GM12892 (cell line): Measurements from ENCODE around the gene TLE2.

Source experiments
- POLR2A ChIP-seq: IDR thresholded peaks from 2 replicates; pipeline ENCODE4 v1.6.1; 2011; ENCODE audit warnings: low read depth, low read length, control low read depth
- POLR2AphosphoS5 ChIP-seq: IDR thresholded peaks from 2 replicates; pipeline ENCODE4 v1.6.1; 2011; ENCODE audit warnings: low read depth, low read length, control low read depth
- TAF1 ChIP-seq: IDR thresholded peaks from 2 replicates; pipeline ENCODE4 v1.6.1; 2011; ENCODE audit warnings: low read depth, mild to moderate bottlenecking, control low read depth, low read length, borderline replicate concordance

- TF ChIP-seq POLR2A (no peak), TAF1 (no peak), POLR2AphosphoS5 (no peak)
Observed at GRCh38 chr19:2982983-2983350, 46.1 kb downstream of the TLE2 start.
